NCI-H1092 treated with DMSO at 0.1 percent for 48 hours (cell line): ENCODE data around the gene SSTR5.
"Not testable (repeated sequence)": the region's sequence is repeated elsewhere in the genome, so short reads cannot be mapped to it uniquely, and the experiment has no call there.

Experiments used
- DNase-seq: peaks from one replicate; lab custom pipeline; 2025; lab: John Stamatoyannopoulos, UW

Gene SSTR5

GRCh38 chr16:1092685-1093283, 20.2 kb downstream of the SSTR5 start:
- DNase-seq, result not testable (repeated sequence)

GRCh38 chr16:1093284-1094123, 21.0 kb downstream of the SSTR5 start:
- no peak for DNase-seq

- DNase-seq, result no peak
Observed at GRCh38 chr16:1094124-1094479, 21.6 kb downstream of the SSTR5 start.

- DNase-seq, result no peak
Observed at GRCh38 chr16:1094601-1095449, 22.3 kb downstream of the SSTR5 start.

GRCh38 chr16:1095450-1096168, 23.1 kb downstream of the SSTR5 start:
- DNase-seq, result no peak

- no peak for DNase-seq
Observed at GRCh38 chr16:1096169-1097082, 23.9 kb downstream of the SSTR5 start, which contains the start of gene C1QTNF8. Gene C1QTNF8, minus strand, starts transcription at chr16:1096244. Its CDS starts 1,322 bp downstream, at chr16:1094922.

- no peak for DNase-seq
Observed at GRCh38 chr16:1097156-1097555, 24.6 kb downstream of the SSTR5 start.

GRCh38 chr16:1097800-1098199, 25.3 kb downstream of the SSTR5 start:
- DNase-seq, result no peak

- DNase-seq, result no peak
Observed at GRCh38 chr16:1098266-1098991, 25.9 kb downstream of the SSTR5 start.

GRCh38 chr16:1099189-1100083, 26.9 kb downstream of the SSTR5 start:
- no peak for DNase-seq

- no peak for DNase-seq
Observed at GRCh38 chr16:1100084-1100800, 27.7 kb downstream of the SSTR5 start.

- no peak for DNase-seq
Observed at GRCh38 chr16:1101133-1101532, 28.6 kb downstream of the SSTR5 start.

GRCh38 chr16:1101573-1102332, 29.2 kb downstream of the SSTR5 start:
- DNase-seq, result no peak

GRCh38 chr16:1102333-1102700, 29.8 kb downstream of the SSTR5 start:
- no peak for DNase-seq

GRCh38 chr16:1102921-1103635, 30.5 kb downstream of the SSTR5 start:
- DNase-seq, result no peak

- DNase-seq, result no peak
Observed at GRCh38 chr16:1103636-1103980, 31.1 kb downstream of the SSTR5 start.
